Esophagus muscularis mucosa (tissue), 4 donors: ENCODE results near the gene DDA1.
A peak's percentile ranks its signal among the peaks of the same experiment; 100 is the strongest.

ENCODE experiments used
- CTCF ChIP-seq, 3 experiments: fragments of 200-600 bp in 2 of 3; fragments of 450-650 bp in 1 of 3; sonication (generic) in 2 of 3; IDR thresholded peaks; one replicate each; pipeline ENCODE4 v1.5.1; 2017 to 2019; ENCODE audit warnings: antibody characterized with exemption in 3 of 3, mild to moderate bottlenecking in 2 of 3, moderate library complexity in 1 of 3
- EP300 ChIP-seq: sonication (generic); formaldehyde crosslinking; IDR thresholded peaks from one replicate; pipeline ENCODE4 v1.6.1; 2017; ENCODE audit warnings: antibody characterized with exemption
- POLR2A ChIP-seq: fragments of 450-650 bp; IDR thresholded peaks from one replicate; pipeline ENCODE4 v1.6.1; 2017; ENCODE audit warnings: antibody characterized with exemption, moderate library complexity, mild to moderate bottlenecking, low read depth

- peak in 1 of 3 experiments; percentile 26 for TF ChIP-seq CTCF (IDR thresholded peaks at IDR 0.05)
- no peak for TF ChIP-seq POLR2A
- no peak for TF ChIP-seq EP300
Observed at GRCh38 chr19:17334414-17335409, 25.3 kb downstream of the DDA1 start, which contains the start of gene ANO8.
